Stimulated activated CD8-positive, alpha-beta memory T cell treated with anti-CD3 and anti-CD28 coated beads, Interleukin-2, amount 100 ng/mL, for 48 hours (primary cell): ENCODE measurements around the gene FGGY.
"Not testable (repeated sequence)": the region's sequence is repeated elsewhere in the genome, so short reads cannot be mapped to it uniquely, and the experiment has no call there.

Source experiments
- DNase-seq, 2 donors: peaks; one replicate each; pipeline ENCODE4 v3.0.0-alpha.2; 2020; ENCODE audit warnings: low read depth in 2 of 2

FGGY gene, protein sequence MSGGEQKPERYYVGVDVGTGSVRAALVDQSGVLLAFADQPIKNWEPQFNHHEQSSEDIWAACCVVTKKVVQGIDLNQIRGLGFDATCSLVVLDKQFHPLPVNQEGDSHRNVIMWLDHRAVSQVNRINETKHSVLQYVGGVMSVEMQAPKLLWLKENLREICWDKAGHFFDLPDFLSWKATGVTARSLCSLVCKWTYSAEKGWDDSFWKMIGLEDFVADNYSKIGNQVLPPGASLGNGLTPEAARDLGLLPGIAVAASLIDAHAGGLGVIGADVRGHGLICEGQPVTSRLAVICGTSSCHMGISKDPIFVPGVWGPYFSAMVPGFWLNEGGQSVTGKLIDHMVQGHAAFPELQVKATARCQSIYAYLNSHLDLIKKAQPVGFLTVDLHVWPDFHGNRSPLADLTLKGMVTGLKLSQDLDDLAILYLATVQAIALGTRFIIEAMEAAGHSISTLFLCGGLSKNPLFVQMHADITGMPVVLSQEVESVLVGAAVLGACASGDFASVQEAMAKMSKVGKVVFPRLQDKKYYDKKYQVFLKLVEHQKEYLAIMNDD

GRCh38 chr1:59296358-59297256, at the start of gene FGGY:
TSS of gene FGGY (plus strand) at chr1:59297094. CDS start at chr1:59321550, 24,456 bp downstream.
- peak; percentile 81 to 82 for DNase-seq

- no peak for DNase-seq
These were observed 48.1 kb upstream of the FGGY start for GRCh38 chr1:59248758-59249157.

- no peak for DNase-seq
These were observed 47.3 kb upstream of the FGGY start for GRCh38 chr1:59249396-59250137.

DNA sequence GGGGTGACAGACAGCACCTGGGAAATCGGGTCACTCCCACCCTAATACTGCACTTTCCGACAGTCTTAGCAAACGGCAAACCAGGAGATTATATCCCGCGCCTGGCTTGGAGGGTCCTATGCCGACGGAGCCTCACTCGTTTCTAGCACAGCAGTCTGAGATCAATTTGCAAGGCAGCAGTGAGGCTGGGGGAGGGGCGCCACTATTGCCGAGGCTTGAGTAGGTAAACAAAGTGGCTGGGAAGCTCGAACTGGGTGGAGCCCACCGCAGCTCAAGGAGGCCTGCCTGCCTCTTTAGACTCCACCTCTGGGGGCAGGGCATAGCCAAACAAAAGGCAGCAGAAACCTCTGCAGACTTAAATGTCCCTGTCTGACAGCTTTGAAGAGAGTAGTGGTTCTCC, 45.8 kb upstream of the FGGY start:
- not testable (repeated sequence) for DNase-seq

GRCh38 chr1:59256429-59256828, 40.5 kb upstream of the FGGY start:
- not testable (repeated sequence) for DNase-seq

DNA sequence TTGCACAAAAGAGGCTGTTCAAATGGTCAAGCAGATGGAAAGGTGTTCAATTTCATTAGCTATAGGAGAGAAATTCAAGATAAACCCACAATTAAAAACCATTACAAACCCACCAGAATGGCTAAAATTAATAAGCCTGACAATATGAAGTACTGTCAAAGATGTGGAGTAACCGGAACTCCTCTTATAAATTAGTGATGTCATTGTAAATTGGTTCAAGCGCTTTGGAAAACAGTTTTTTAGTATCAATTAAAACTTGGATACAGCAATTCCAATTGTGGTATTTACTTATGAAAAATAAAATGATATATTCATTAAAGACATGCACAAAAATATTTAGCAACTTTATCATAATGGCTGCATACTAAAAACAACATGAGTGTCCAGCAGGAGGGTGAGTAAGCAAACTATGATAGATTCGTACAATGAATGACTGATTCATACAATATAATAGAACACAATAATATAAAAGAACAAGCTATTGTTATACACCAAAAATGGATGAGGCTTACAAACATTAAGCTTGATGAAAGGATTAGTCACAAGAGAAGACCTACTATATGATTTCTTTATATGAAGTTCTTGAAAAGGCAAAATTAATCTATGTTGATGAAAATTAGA, 38.4 kb upstream of the FGGY start:
- DNase-seq = no peak

DNA sequence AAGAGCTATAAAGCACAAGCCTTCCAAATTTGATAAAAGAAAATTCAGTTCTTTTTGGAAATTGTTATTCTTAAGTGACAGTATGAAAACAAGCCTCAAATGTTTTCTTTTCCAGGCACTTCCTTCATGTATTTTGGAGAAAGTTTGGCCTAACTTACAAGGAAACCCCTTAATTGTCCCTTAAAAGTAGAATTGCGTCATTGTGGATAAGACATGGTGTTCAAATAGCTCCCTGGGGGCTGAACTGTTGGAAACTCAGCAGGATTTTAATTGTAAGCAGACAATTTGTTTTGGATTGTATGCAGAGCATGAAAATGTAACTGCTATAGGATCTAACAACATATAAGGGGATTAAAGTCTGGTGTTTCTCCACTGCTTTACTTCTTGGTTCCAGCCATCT, 35.4 kb upstream of the FGGY start:
- DNase-seq = no peak

DNA sequence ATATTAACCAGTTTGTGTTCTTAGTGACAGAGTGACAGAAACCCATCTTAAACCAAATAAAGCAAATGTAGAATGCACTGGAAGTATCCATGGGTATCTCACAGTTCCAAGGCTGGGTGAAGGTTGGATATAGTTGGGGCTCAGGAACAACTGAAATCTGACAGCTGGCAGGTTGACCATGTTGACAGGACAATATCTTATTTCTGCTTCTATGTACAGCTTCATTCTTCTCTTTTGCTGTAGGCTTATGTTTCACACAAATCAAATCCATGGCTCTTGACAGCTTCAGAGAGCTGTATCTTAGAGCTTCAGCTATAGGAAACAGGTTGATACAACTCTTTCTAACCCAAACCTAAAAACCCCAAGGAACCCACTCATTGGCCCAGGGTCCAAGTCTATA, 34.3 kb upstream of the FGGY start:
- no peak for DNase-seq

- no peak for DNase-seq
These were observed 33.8 kb upstream of the FGGY start for GRCh38 chr1:59263111-59263510.

DNA sequence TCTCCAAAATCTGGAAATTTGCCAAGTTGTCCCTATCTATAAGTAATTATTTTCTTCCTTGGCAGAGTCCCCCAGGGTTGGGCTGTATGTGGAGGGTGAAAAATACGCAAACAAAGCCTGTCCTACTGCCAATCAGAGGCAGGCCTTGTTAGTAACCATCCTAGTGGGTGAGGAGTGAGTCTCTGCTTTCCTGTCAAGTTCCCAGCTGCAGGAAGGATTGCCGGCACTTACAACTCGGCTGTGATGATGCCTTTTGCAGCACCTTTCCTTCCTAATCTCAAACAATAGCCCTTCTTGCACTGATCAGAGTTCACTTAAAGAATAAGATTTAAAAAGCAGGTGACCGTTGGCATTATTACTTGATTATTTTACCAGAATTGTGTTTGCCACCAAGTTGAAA, 31.3 kb upstream of the FGGY start:
- no peak for DNase-seq

GRCh38 chr1:59266180-59266926, 30.5 kb upstream of the FGGY start:
- no peak for DNase-seq

DNA sequence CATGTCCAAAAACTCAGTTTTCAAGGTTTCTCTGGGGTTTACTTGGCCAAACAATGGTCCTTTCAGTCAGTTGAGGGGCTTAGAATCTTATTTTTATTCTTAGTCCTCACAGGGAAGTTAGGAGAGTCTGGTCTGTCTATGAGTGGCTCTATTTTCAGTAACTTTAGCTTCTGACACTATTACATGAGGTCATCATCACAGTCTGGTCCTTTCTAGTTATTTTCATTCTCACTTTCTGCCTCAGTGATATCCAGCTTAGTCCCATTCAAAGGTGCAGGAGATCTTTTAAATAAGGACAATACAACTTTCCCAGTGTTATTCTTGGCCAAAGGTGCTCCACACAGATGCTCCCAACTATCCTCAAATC, 30.0 kb upstream of the FGGY start:
- DNase-seq = no peak

DNA sequence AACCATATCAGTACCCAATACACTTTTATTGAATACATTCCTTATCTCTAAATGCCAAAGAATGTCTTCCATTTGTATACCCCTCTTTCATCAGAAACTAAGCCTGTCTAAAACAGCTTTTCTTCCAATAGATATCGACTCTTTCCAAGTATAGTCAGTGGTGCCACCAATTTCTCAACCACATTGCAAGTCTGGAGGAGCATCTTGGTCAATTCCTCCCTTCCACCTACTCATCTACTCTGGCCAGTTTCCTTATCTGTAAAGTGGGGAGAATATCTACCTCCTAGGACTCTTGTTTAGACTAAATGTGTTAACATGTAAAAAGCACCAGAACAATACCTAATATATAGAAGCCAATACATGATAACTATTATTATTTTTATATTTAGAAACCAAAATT, 28.5 kb upstream of the FGGY start:
- DNase-seq = no peak

- DNase-seq = no peak
These were observed 25.2 kb upstream of the FGGY start for GRCh38 chr1:59271561-59272260.

DNA sequence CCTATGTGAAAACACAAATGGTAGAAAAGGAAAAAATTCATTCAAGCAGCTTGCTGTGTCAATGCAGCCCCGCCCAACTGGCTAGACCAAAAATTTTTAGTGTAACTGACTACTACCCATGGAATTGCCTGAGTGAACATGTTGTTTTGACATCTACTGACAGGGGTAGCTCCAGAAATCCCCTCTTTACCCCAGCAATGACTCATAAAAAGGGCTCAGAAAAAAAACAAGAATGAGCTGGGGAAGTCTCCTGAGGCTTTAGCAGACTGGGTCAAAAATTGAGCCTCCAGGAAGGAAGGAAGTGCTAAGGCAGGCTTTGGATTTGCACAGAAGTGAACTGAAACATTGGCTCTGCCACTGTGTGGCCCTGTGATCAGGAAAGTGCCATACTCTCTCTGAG, 24.4 kb upstream of the FGGY start:
- DNase-seq = peak in 1 of 2 donors; percentile 8

- DNase-seq = no peak
These were observed 20.4 kb upstream of the FGGY start for GRCh38 chr1:59276439-59276851.

DNA sequence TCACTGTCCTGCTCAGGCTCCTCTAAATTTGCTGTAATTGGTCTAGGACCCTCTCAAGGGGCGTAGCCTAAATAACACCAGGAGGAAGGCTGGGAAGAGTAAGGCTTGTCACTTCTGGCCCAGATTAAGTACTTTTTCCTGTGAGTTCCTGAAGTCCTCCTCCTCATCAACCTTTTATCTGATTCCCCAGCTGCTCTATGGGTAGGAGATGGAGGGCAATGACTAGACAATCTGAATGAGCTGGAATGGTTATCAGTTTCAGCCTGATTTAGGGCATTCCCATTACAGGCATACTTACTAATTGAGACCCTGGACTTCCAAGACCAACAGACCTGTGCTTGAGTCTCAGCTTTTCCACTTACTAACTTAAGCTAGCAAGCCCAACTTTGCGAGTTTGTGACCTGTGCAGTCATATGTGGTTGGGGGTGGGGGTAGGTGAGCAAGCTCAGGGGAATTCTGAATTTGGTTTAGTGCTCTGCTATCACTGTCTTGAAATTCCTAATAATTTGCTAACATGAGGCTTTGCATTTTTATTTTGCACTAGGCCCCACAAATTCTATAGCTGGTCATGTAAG, 18.0 kb upstream of the FGGY start:
- DNase-seq = no peak

GRCh38 chr1:59279645-59280044, 17.2 kb upstream of the FGGY start:
- no peak for DNase-seq

DNA sequence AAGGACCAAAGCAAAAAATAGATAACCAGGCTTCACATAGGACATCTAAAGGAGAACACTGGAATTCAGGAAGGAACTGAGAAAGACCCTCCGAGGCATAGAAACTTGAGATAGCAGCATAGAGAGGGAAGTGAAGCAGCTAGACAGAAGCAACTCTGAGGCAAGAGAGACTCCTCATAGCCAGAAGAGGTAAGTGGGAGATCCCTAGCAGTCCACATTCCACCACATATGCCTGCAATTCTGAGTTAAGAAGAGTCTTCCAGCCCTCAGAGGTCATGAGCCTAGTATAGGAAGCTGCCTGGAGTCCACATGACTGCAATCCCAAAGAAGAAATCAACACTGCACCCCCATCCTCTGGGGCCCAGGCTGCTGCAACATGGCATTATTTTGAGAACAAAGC, 13.9 kb upstream of the FGGY start:
- DNase-seq = no peak

DNA sequence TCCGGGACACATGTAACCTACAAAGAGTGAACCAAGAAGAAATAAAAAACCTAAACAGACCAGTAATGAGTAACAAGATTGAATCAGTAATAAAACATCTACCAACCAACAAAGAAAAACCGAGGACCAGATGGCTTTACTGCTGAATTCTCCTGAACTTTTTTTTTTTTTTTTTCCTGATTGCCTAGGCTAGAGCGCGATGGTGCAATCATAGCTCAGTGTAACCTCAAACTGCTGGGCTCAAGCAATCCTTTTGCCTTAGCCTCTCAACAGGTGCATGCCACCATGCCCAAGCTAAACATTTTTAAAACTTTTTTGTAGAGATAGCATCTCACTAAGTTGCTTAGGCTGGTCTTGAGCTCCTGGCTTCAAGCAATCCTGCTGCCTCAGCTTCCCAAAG, 11.2 kb upstream of the FGGY start:
- no peak for DNase-seq
